Inflammatory macrophage treated with lipopolysaccharide for 4 hours (primary cell): ENCODE data around the gene IFI27L1.

Experiments
- DNase-seq: peaks from one replicate; pipeline ENCODE4 v3.0.0-alpha.2; 2020

IFI27L1 gene

GRCh38 chr14:94081386-94081820, 293 bp downstream of the IFI27L1 start:
- no peak for DNase-seq

DNA sequence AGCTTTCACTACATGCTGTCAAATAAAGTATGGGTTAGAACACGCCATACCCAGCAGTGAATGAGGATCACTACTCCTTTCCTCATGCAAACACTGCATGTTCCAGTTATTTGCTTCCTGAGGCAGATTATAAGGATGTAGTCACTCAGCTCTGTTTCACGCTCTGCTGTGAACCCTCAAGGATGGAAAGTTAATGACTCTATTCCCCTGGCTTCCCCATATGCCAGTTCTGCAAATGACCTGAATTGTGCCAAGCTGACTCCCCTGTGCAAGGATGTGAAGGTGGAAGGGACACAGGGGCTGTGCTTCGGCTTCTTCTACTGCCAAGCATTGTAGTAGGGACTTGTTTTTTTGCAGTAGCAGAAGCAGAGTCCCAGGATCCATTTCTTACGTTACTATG, 6.8 kb downstream of the IFI27L1 start:
- no peak for DNase-seq

- no peak for DNase-seq
Observed at GRCh38 chr14:94088516-94088915, 7.4 kb downstream of the IFI27L1 start.

GRCh38 chr14:94089479-94089878, 8.4 kb downstream of the IFI27L1 start:
- DNase-seq, result no peak

DNA sequence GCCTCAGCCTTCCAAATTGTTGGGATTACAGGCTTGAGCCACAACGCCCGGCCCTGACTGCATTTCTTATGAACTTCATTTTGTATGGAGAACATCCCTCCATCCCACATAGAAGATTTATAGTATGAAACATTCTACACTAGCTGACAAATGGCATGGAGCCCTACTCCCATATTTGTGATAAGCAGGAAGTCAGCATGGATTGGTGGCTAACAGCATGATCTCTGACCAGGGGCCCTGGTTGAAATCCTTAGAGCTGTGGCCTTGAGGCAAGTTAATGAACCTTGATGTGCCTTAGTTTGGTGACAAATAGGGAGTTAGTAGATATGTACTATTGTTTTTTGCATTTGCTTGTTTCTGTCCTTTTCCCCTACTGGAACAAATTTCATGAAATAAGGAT, 12.3 kb downstream of the IFI27L1 start:
- DNase-seq, result no peak

- no peak for DNase-seq
Observed at GRCh38 chr14:94097091-94097490, 16.0 kb downstream of the IFI27L1 start.

- DNase-seq, result no peak
Observed at GRCh38 chr14:94098326-94098992, 17.3 kb downstream of the IFI27L1 start.

- no peak for DNase-seq
Observed at GRCh38 chr14:94099006-94099405, 17.9 kb downstream of the IFI27L1 start.

GRCh38 chr14:94100847-94101246, 19.7 kb downstream of the IFI27L1 start:
- DNase-seq, result no peak

DNA sequence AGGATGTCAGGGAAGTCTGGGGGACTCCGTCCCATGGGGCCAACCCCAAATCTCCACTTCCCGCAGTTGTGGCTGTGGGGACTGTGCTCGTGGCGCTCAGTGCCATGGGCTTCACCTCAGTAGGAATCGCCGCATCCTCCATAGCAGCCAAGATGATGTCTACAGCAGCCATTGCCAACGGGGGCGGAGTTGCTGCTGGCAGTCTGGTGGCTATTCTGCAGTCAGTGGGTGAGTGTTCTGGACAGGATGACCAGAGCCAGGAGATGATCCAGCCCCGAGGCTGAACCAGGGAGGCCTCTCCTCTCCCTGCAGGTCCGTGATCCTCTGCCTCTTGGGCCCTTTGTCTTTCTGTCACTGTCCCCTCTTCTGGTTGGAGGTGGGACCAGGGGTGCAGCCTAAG, 20.6 kb downstream of the IFI27L1 start:
- DNase-seq, result no peak

DNA sequence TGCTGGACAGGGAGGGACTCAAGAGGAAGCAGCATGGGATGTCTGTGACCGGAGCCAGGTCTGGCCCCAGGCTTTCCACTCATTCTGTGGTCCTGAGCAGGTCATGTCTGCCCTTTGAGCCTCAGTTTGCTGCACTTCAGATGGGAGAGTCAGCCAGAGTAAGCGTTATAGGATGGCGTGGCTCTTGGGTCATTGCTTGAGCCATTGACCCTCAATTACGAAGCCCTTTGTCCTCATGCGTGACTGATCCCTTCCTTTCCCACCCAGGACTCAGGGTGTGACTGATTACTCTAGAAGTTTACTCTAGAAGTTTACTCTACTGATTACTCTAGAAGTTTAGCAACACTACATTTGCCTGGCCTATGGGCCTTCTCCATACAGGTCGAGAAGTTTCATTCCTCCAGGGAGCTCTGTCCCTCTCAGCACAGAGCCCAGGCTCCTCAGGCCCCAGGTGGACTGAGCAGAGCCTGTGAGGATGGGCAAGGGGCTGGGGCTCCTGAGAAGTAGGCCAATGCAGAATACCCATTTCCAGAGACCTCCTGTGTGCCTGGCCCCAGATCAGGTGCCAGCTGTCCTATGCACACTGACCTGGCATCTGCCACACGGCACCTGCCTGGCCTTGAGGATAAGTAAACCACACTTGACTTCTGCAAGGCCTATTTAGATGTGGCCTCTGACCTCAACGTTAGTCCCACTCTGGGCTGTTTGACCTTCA, 21.8 kb downstream of the IFI27L1 start:
- no peak for DNase-seq

DNA sequence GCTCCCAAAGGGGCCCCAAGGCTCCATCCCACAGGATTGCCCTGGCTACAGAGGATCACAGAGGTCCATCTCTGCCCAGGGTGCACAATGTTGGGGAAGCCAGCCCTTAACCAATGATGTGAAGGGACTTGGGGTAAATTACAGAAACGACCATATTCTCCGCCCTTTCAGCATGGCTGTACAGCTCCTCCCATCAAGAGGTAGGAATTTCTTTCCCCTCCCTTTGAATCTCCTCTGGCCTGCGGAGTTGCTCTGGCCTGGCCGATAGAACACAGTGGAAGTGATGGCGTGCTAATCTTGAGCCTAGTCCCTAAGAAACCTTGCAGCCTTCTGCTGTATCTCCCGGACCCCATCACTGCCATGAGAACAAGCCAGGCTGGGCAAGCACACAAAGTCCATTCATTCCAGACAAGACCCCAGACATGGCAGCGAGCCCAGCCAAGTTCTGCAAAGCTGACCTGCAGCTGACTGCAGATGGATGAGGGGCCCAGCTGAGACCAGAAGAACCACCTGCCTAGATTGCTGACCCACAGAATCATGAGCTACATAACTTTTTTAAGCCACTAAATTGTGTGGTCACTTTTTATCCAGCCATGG, 22.5 kb downstream of the IFI27L1 start:
- no peak for DNase-seq

DNA sequence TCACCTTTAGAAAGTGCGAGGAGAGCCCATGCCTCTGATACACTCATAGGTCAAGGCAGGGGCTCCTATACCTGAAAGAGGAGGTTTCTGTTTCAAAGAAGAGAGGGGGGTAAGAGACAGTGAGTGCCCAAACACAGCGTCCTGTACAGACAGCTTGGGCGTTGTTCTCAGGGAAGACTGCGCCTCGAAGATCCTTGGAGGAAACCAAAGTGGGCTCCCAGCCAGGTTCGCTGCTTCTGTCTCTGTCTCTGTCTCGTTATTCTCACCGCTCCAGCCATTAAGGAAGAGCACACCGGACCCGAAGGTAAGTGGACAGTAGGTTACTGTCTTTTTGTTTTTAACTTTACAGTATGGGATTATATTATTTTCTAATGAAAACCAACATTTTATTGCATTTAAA, 23.6 kb downstream of the IFI27L1 start:
- no peak for DNase-seq

DNA sequence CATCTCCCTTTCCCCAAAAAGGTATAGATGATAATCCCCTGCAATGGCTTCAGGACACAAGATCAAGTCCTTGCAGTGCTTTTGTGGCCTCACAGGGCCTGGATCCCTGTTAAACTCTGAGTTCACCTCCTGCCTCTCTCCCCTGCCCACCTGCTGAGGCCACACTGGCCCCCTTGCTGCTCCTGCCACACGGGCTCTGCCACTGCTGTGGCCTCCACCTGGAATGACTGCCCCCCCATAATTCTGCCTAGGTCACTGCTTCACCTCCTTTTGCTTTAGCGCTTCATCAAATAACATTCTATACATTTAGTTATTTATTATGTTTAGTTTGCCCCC, 28.8 kb downstream of the IFI27L1 start:
- DNase-seq, result no peak

GRCh38 chr14:94110552-94111181, 29.6 kb downstream of the IFI27L1 start, which contains the start of gene IFI27:
TSS of gene IFI27 (plus strand) at chr14:94110736.
- peak; percentile 74 for DNase-seq

DNA sequence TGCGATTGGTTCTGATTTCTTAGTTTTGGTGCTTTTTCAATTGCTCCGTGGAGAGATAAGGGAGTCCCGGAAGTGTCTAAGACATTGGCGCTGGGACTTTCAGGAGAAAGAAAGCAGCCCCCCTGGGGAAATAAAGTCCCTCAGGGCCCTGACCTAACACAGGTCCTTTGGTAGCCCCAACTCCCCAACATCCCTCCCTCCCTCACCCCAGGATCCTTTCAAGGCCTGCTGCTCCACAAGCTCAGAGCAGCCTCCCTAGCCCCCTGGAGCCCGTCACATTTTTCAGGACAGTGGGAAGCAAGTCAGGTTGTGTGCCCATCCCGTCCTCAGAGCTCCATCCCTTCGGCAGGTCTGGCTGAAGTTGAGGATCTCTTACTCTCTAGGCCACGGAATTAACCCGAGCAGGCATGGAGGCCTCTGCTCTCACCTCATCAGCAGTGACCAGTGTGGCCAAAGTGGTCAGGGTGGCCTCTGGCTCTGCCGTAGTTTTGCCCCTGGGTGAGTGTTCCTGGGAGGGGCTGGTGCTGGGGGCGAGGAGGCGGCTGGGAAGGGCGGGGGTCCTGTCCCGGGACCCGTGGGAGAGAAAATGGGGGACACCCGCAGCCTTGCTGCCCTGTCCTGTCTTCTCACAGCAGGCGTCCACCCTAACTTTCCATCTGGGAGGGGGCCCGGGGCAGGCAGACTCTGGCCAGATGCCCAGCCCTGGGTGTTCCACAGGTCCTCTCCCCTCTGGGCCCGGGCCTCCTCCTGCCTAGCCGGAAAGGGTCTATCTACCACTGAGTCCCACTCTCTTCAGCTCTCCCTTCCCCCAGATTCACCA, 30.4 kb downstream of the IFI27L1 start:
- DNase-seq, result no peak

GRCh38 chr14:94112513-94113063, 31.5 kb downstream of the IFI27L1 start:
- DNase-seq, result no peak

DNA sequence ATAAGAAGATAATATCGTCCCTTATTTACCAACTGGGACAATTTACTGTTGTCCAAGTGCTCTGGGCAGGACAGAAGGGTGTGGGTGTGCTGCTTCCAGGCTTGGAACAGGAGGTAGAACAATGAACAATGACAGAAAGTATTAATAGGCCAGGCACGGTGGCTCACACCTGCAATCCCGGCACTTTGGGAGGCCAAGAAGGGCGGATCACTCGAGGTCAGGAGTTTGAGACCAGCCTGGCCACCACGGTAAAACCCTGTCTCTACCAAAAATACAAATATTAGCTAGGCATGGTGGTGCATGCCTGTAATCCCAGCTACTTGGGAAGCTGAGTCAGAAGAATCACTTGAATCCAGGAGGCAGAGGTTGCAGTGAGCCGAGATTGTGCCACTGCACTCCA, 32.0 kb downstream of the IFI27L1 start:
- no peak for DNase-seq

- DNase-seq, result no peak
Observed at GRCh38 chr14:94113490-94113889, 32.4 kb downstream of the IFI27L1 start.

DNA sequence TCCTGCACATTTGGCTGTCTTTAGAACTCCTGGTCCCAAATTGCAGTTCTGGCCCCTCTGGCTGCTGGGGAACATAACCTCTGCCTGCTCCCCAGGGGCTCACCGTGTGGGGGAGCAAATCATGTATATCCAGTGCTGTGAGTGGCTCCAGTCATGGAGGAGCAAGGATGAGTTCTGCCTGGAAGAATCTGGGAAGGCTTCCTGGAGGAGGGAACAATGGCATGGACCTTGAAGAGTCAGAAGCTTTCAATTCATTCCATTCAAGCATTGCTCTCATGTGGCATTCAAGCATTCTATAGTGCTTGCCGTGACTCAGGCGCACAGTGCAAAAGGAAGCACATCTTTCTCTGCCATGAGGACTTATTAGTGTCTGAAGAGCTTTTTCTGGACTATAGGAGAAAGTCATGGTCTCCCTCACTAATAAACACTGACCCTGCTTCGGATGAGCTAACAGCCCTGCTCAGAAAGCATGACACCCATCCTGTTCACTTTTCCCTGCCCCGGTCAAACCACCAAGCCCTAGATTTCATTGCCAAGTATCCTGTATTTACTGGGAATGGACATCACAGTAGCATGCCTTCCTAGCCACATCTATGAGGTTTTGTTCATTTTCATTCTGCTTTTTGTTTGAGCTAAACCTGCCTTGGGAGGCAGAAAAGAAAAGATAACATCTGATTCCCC, 32.9 kb downstream of the IFI27L1 start:
- no peak for DNase-seq

DNA sequence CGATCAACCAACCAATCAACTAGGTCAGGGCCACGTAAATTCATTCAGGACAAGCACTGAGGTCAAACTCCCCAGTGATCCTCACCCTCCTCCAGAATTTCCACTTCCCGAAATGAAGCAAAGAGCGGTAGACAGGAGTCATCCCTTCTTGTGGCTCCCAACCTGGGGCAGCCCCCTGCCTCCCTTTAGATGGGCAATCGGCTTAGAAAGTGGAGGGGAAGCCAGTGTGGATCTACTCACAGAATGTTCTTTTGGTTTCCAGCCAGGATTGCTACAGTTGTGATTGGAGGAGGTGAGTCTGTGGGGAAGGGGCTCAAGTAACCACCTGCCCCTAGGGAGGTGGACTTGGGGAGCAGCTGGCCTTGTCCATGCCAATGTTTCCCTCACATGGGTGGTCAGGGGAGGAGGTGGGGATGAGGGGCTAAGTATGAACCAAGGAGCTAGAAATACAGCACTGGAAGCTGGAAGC, 33.5 kb downstream of the IFI27L1 start:
- no peak for DNase-seq

GRCh38 chr14:94115058-94115591, 34.0 kb downstream of the IFI27L1 start:
- DNase-seq, result peak; percentile 20
